Calu3 (cell line): ENCODE results near the gene MGAM2. TPM values are rescaled to one million over a fixed set of nuclear protein-coding genes. Genes with fewer than 3 reads are reported as not detected.

Experiments
- Bru-seq: library from RNA; stranded (reverse); fragments of 400-500 nt; gene quantifications from one replicate; lab custom pipeline; 2021; lab: Mats Ljungman, UMichigan
- BruChase-seq, 2 experiments: library from RNA; stranded (reverse); fragments of 400-500 nt; gene quantifications; one replicate each; lab custom pipeline; 2021; lab: Mats Ljungman, UMichigan
- BruUV-seq: library from RNA; stranded (reverse); fragments of 400-500 nt; replicated peaks from 2 replicates; lab custom pipeline; 2021; lab: Mats Ljungman, UMichigan
- CTCF ChIA-PET: fragments of 300-600 bp; sonication (Branson Sonifier 250); formaldehyde crosslinking; loops from one replicate; lab custom pipeline; 2022; ENCODE audit warnings: antibody characterized with exemption; lab: Charles Lee
- DNase-seq: peaks from one replicate; pipeline ENCODE4 v3.0.0; 2022
- H3K27ac Mint-ChIP-seq: one replicate; pipeline ENCODE4 v1.8.0; 2022; ENCODE audit warnings: mixed read lengths; ENCODE audit not compliant: unreplicated experiment
- H3K27me3 Mint-ChIP-seq: one replicate; pipeline ENCODE4 v1.8.0; 2022; ENCODE audit warnings: mixed read lengths; ENCODE audit not compliant: unreplicated experiment
- H3K36me3 Mint-ChIP-seq: one replicate; pipeline ENCODE4 v1.8.0; 2022; ENCODE audit warnings: mild to moderate bottlenecking, moderate library complexity, mixed read lengths; ENCODE audit not compliant: insufficient read depth, unreplicated experiment
- H3K4me1 Mint-ChIP-seq: one replicate; pipeline ENCODE4 v1.8.0; 2022; ENCODE audit warnings: mild to moderate bottlenecking, low read depth, mixed read lengths; ENCODE audit not compliant: unreplicated experiment
- H3K4me3 Mint-ChIP-seq: one replicate; pipeline ENCODE4 v1.8.0; 2022; ENCODE audit warnings: mild to moderate bottlenecking, low read depth, moderate library complexity, mixed read lengths; ENCODE audit not compliant: unreplicated experiment
- H3K9me3 Mint-ChIP-seq: one replicate; pipeline ENCODE4 v1.8.0; 2022; ENCODE audit warnings: low read depth, mixed read lengths; ENCODE audit not compliant: unreplicated experiment
- CTCF ChIP-seq: fragments of 200-600 bp; IDR thresholded peaks from one replicate; pipeline ENCODE4 v1.8.0; 2022; ENCODE audit warnings: antibody characterized with exemption; ENCODE audit not compliant: unreplicated experiment
- intact Hi-C: fragments of 100-400 bp; cut with micrococcal nuclease; formaldehyde crosslinking; loops from one replicate; pipeline ENCODE4 v1.10.0; 2022; ENCODE audit not compliant: unreplicated experiment
- long read RNA-seq: library from polyadenylated mRNA; stranded (forward); transcript quantifications from one replicate; pipeline ENCODE4 v2.0.0, GENCODE V29; 2022
- total RNA-seq: library from RNA; stranded (reverse); gene quantifications from 2 replicates; pipeline ENCODE4 v1.2.3, GENCODE V29; 2022

Gene MGAM2
- total RNA-seq (69.5 and 124 TPM in 2 replicates), Bru-seq, nascent RNA (percentile 91 among the genes with signal in this experiment), BruChase-seq, experiment 1, labeled RNA remaining after a 6-hour chase (percentile 91 among the genes with signal in this experiment), BruChase-seq, experiment 2, labeled RNA remaining after a 2-hour chase (percentile 94 among the genes with signal in this experiment)
- long read RNA-seq, full-length matches to known transcripts, result 2 of 10 reads
- long read RNA-seq, partial matches to known transcripts, result 2 of 10 reads
- long read RNA-seq, other reads (novel, unspliced or antisense), result 6 of 10 reads

DNA sequence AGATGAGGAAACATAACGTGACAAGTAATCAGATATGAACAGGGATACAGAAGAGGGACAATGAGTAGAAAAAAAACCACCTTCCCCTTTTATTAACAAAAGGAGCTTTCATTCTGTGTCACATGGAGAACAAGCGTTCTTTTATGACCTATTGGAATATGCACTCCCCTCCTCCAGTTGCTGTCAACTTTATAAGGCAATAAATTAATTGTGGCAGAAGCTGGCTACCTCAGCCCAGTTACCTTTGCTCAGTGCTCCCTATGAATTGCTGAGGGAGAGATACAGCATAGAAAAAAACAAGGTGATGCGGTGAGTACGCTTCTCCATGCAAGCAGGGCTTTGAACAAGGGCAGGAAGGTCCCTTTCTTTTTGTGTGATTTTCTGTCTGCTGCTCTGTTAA lies at the start of gene MGAM2:
MGAM2 (plus strand) TSS at position 220 of the 400 bp plus-strand sequence. CDS start 5,156 bp downstream, outside the sequence.
- Mint-ChIP-seq H3K9me3 (no peaks in the 10 kb centered on the region), H3K27ac (peak within 1 kb of the TSS; percentile 88), H3K36me3 (peaks cover 37% of the 10 kb centered on the region), H3K27me3 (no peaks in the 10 kb centered on the region), H3K4me3 (peak within 1 kb of the TSS; percentile 91), H3K4me1 (peaks cover 82% of the 10 kb centered on the region)
- CTCF ChIA-PET, result interaction anchor here (0.9 to 1.2 kb wide), 2 partner anchors 10 to 42 kb away, joined by 3 read pairs; no protein-coding TSS in a partner anchor
- TF ChIP-seq CTCF, result no peak
- no TSS peak for BruUV-seq
- intact Hi-C loops, result loop anchor here (5.0 to 10.0 kb wide), 2 partner anchors 134 to 247 kb away; no protein-coding TSS in a partner anchor
- DNase-seq, result peak; percentile 55

- no peak overlapping the region for H3K27ac Mint-ChIP-seq
- BruUV-seq, result no TSS peak
- intact Hi-C loops, result no loop called here
- H3K4me3 Mint-ChIP-seq, result no peak overlapping the region
- H3K36me3 Mint-ChIP-seq, result no peaks in the 10 kb centered on the region
- no peaks in the 10 kb centered on the region for H3K4me1 Mint-ChIP-seq
- CTCF ChIA-PET, result no interaction called here
- DNase-seq, result no peak
- peaks cover 15% of the 10 kb centered on the region for H3K27me3 Mint-ChIP-seq
- no peak for TF ChIP-seq CTCF
- H3K9me3 Mint-ChIP-seq, result no peaks in the 10 kb centered on the region
These were observed 47.7 kb upstream of the MGAM2 start for GRCh38 chr7:142063551-142064442.

- CTCF ChIA-PET, result no interaction called here
- Mint-ChIP-seq H3K9me3 (no peaks in the 10 kb centered on the region), H3K27ac (no peak overlapping the region)
These were observed 45.0 kb upstream of the MGAM2 start for GRCh38 chr7:142066536-142066935.

More at GRCh38 chr7:142066536-142066935, 45.0 kb upstream of the MGAM2 start:
- Mint-ChIP-seq H3K4me1 (no peaks in the 10 kb centered on the region), H3K36me3 (no peaks in the 10 kb centered on the region), H3K27me3 (peaks cover 5% of the 10 kb centered on the region), H3K4me3 (no peak overlapping the region)
- intact Hi-C loops, result no loop called here
- TF ChIP-seq CTCF, result no peak
- DNase-seq, result no peak
- BruUV-seq, result no TSS peak
